Stimulated activated naive CD4-positive, alpha-beta T cell treated with Interleukin-2 at 50 U/mL for 16 hours (primary cell): ENCODE results near the gene DCD.
"Not testable (repeated sequence)": the region's sequence is repeated elsewhere in the genome, so short reads cannot be mapped to it uniquely, and the experiment has no call there.

ENCODE experiments used
- DNase-seq: peaks from one replicate; lab custom pipeline; 2025; lab: John Stamatoyannopoulos, UW

The DCD gene

DNA sequence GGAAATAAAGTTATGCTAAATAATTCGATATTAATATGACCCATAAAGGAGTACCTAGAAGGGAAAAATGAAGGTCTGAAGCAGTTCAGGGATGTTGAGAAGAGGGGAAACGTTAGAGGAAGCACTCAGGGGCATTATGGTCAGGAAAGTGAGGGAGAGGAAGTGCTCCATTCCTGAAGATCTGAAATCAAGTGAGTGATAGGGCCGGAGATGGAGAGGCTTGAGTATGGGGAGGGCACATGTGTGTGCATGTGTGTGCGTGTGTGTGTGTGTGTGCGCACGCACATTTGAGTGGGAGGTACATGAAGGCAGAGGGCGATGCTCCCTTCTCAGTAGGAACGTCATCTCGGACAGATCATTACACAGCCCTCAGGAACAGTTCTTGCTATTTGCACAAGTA, 4.9 kb upstream of the DCD start:
- no peak for DNase-seq

GRCh38 chr12:54650889-54651288, 2.7 kb upstream of the DCD start:
- no peak for DNase-seq

- no peak for DNase-seq
Measured at GRCh38 chr12:54650409-54650808, 2.2 kb upstream of the DCD start.

GRCh38 chr12:54649825-54650224, 1.7 kb upstream of the DCD start:
- DNase-seq, result no peak

DNA sequence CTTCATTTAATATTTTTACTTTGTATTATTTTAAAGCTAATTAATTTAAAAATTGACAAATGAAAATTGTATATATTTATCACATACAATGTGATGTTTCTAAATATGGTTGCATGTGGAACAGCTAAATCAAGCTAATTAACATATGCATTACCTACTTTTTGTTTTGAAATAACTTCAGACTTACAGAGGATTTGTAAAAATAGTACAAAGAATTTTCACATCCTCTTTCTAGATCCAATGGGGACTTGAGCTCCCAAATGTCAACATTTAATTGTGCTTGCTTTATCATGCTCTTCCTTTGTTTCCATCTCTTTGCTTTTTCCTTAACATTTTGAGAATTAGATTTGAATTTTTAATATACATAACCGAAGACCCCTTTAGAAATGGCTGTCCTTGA, 6.6 kb downstream of the DCD start:
- DNase-seq, result no peak

DNA sequence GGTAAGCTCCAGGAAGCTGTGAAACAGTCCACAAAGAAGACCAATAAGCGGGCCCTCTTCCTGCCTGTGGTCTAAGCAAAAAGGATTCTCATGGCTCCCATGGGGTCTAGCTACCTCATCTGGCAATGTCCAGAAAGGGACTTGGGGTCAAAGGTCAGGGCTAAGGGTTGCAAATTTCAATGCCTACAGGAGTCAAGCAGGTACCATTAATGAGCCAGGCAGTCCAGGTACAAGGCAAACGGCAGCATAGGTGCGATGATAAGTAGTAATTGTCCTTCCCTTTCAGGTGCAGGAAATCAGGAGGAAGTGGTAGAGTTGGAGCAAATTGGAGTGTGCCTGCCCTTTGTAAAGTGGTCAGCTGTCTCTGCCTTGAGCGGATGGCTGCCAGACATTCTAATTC, 7.1 kb downstream of the DCD start:
- no peak for DNase-seq

DNA sequence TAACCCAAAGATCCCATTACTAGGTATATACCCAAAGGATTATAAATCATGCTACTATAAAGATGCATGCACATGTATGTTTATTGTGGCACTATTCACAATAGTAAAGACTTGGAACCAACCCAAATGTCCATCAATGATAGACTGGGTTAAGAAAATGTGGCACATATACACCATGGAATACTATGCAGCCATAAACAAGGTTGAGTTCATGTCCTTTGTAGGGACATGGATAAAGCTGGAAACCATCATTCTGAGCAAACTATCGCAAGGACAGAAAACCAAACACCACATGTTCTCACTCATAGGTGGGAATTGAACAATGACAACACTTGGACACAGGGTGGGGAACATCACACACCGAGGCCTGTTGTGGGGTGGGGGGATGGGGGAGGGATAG, 9.1 kb downstream of the DCD start:
- not testable (repeated sequence) for DNase-seq

DNA sequence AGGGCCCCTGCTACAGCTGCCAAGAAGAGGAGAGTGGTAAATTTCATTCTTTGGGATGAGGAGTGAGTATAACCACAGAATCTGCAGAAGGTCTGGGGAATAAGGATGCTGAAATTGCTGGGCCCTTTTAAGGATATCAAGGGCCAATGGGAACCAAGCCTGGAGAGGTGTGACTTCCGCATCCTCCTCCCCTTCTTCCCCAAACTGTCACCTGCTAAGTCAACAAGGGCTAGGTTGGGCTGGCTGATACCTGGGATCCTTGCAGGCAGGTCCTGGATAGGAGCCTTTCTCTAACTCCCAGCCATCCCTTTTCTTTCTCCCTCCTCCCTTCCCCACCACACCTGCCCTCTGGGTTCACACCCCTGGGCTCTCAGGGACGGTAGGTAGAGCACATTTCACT, 13.4 kb downstream of the DCD start, which contains the start of gene LACRT:
Gene LACRT, minus strand, starts transcription at position 101 of the 400 bp plus-strand sequence. Its CDS starts 54 bp downstream, at position 47.
- no peak for DNase-seq

- DNase-seq, result no peak
Measured at GRCh38 chr12:54631988-54632728, 16.0 kb downstream of the DCD start.

- no peak for DNase-seq
Measured at GRCh38 chr12:54631551-54631950, 16.6 kb downstream of the DCD start.

GRCh38 chr12:54629925-54630324, 18.2 kb downstream of the DCD start:
- no peak for DNase-seq

DNA sequence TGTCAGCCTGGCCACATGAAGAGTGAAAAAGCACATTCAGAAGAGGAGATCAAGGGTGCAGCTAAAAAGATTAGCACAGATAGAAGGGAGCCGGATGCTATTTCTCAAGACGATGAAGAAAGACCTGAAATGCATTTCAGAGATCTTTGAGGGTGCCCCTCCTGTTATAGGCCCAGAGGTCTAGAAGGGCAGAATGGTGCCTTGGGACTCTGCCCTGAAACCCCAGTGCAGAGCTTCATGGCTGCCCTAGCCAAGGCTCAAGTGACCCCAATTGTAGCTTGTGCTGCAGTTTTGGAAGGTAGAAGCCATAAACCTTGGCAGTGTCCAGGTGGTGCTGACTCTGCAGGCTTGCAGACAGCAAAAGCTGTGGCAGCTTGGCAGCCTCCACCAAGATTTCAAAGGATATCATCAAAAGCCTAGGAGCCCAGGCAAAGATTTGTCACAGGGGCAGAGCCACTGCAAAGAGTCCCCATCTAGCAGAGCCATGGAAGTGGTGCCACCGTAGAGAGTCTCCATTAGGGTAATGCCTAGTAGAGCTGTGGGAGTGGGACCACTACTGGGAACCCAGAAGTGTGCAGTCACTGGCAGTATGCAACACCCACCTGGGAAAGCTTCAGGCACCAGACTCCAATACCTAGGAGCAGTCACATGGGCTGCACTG, 19.8 kb downstream of the DCD start:
- no peak for DNase-seq

GRCh38 chr12:54627304-54627703, 20.9 kb downstream of the DCD start:
- DNase-seq, result no peak

GRCh38 chr12:54625598-54625997, 22.6 kb downstream of the DCD start:
- no peak for DNase-seq

- DNase-seq, result no peak
Measured at GRCh38 chr12:54624315-54625279, 23.6 kb downstream of the DCD start.

DNA sequence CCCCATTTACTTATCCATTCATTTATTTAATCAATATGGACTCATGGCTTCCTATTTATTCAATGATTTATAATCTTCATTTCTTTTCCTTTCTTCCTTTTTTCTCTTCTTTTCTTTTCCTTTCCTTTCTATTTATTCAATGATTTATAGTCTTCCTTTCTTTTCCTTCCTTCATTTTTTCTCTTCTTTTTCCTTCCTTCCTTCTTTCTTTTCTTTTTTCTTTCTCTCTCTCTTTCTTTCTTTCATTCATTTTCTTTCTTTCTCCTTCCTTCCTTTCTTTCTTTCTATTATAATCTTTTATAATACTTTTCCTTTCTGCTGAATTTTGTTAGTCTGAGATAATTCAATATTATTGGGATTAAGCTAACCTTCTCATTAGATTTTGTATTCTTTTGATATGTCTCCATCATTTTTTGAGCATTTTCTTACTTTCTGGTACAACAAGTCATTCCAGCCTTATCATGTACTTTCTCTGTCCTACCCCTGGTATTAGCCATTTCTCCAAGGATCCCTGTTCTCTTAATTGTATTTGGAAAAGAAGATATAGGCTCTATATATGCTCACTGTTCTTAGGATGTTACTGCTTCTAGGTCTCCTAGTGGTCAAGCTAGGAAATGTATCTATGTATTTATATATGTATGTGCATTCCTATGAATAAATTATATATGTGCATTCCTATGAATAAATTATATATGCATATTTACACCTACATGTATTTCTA, 25.5 kb downstream of the DCD start:
- no peak for DNase-seq

GRCh38 chr12:54616933-54617680, 31.1 kb downstream of the DCD start:
- DNase-seq, result no peak

- no peak for DNase-seq
Measured at GRCh38 chr12:54612225-54612750, 35.9 kb downstream of the DCD start.

GRCh38 chr12:54611715-54612149, 36.4 kb downstream of the DCD start:
- no peak for DNase-seq

DNA sequence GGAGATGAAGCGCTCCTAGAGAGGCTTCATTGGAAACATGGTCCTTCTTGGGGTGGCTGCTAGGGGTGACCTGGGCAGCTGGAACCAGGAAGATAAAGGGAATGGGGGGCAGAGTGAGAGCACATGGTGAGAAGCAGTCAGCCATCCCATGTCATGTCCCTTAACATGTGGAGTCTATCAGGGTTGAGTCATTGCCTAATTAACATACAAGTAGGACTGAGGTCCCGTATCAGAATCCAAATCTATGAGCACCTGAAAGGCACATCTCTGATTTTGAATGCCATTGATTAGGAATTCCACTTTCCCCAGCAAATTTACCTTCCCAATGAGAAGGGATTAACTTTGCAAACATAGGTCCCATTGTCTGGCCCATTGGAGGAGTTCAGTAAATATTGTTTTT, 39.4 kb downstream of the DCD start:
- DNase-seq, result no peak

DNA sequence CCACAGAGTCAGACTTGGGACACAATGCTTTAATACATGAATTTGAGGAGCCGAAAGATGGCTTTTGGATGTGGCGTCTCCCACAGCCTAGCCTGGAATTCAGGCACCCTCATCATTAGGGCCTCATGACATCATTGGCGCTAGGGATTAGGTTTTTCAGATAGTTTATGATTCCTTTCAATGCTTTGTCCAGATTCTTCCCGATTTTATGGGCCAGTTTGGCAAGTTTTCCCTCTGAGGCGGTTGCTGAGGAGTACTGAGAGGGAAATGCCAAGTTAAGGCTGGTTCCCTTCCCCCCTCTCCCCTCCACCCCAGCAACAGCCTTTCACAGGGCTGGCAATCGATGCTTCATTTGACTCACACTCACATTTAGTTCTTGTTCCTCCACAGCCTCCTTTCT, 40.0 kb downstream of the DCD start:
- DNase-seq, result no peak
